HCT116 (cell line): ENCODE measurements around the gene CPED1.
"Not testable (repeated sequence)": the region's sequence is repeated elsewhere in the genome, so short reads cannot be mapped to it uniquely, and the experiment has no call there.

ENCODE experiments used
- YY1 ChIP-seq: IDR thresholded peaks from 2 replicates; pipeline ENCODE4 v1.6.1; 2011; ENCODE audit warnings: low read length, low read depth, moderate library complexity, mild to moderate bottlenecking; ENCODE audit not compliant: insufficient replicate concordance; ENCODE audit errors: extremely low read depth
- TF ChIP-seq, protein P1 (sequence below), 3 experiments: fragments of 200-600 bp in 1 of 3; sonication (generic) in 1 of 3; IDR thresholded peaks in 2 of 3; conservative IDR thresholded peaks in 1 of 3; 2 replicates each; pipeline ENCODE4 v1.5.1; 2012 to 2017; ENCODE audit warnings: low read depth in 2 of 3, low read length in 2 of 3, antibody characterized with exemption in 1 of 3, borderline replicate concordance in 1 of 3, control low read depth in 1 of 3, mild to moderate bottlenecking in 1 of 3, mixed read lengths in 1 of 3, mixed run types in 1 of 3, moderate library complexity in 1 of 3; ENCODE audit not compliant: insufficient read depth in 1 of 3

DNA sequence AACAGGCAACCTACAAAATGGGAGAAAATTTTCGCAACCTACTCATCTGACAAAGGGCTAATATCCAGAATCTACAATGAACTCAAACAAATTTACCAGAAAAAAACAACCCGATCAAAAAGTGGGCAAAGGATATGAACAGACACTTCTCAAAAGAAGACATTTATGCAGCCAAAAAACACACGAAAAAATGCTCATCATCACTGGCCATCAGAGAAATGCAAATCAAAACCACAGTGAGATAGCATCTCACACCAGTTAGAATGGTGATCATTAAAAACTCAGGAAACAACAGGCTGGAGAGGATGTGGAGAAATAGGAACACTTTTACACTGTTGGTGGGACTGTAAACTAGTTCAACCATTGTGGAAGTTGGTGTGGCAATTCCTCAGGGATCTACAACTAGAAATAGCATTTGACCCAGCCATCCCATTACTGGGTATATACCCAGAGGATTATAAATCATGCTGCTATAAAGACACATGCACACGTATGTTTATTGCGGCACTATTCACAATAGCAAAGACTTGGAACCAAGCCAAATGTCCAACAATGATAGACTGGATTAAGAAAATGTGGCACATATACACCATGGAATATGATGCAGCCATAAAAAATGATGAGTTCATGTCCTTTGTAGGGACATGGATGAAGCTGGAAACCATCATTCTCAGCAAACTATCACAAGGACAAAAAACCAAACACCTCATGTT, 264.2 kb downstream of the CPED1 start:
- TF ChIP-seq, protein P1, sequence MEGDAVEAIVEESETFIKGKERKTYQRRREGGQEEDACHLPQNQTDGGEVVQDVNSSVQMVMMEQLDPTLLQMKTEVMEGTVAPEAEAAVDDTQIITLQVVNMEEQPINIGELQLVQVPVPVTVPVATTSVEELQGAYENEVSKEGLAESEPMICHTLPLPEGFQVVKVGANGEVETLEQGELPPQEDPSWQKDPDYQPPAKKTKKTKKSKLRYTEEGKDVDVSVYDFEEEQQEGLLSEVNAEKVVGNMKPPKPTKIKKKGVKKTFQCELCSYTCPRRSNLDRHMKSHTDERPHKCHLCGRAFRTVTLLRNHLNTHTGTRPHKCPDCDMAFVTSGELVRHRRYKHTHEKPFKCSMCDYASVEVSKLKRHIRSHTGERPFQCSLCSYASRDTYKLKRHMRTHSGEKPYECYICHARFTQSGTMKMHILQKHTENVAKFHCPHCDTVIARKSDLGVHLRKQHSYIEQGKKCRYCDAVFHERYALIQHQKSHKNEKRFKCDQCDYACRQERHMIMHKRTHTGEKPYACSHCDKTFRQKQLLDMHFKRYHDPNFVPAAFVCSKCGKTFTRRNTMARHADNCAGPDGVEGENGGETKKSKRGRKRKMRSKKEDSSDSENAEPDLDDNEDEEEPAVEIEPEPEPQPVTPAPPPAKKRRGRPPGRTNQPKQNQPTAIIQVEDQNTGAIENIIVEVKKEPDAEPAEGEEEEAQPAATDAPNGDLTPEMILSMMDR (IDR thresholded peaks at IDR 0.05 in 2 of 3, conservative IDR thresholded peaks at IDR 0.05 in 1 of 3; ENCODE audit: borderline replicate concordance in 1 of 3, insufficient read depth in 1 of 3, low read depth in 2 of 3, low read length in 2 of 3) = not testable (repeated sequence)
- TF ChIP-seq YY1 = not testable (repeated sequence)
